Measurements from ENCODE around the gene KIF26A.
A peak's percentile ranks its signal among the peaks of the same experiment; 100 is the strongest.

The KIF26A gene

DNA sequence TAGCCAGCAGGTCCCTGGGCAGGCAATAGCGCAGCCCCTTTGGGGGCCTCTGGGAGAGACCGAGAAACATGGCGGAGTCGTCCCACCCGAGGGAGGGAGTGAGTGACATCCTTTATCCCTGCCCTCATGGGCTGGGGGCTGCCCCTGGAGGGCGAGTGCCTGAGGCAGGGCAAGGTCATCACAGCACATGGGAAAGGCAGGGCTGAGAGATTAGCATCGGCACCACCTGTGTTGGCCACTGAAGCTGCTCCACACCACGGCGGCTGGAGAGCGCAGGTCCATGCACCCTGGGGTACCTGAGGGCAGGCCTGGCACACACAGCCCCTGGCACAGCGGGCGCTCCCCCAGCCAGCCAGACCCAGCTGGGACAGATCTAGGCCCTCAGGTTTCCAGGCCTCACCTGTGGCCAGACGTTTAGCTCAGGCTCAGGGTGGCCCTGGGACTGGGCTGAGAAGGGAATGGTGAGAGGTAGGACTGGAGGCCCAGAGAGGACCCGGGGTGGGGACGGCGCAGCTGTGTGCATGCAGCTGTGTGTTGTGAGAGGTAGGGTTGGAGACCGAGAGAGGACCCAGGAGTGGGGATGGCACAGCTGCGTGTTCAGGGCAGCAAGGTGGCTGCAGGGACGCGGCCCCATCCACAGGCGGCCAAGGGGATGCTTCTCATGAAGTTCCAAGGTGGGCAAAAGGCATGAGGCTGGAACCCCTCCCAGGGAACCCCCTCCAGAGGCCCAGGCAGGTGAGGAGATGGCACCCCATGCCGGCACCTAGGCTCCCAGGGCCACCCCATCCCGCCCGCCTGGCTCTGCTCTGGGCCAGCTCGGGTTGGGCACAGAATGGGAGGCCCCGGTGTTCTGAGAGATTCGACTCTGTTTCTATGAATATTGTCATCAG lies 74.1 kb downstream of the KIF26A start:
- no peak for DNase-seq

DNA sequence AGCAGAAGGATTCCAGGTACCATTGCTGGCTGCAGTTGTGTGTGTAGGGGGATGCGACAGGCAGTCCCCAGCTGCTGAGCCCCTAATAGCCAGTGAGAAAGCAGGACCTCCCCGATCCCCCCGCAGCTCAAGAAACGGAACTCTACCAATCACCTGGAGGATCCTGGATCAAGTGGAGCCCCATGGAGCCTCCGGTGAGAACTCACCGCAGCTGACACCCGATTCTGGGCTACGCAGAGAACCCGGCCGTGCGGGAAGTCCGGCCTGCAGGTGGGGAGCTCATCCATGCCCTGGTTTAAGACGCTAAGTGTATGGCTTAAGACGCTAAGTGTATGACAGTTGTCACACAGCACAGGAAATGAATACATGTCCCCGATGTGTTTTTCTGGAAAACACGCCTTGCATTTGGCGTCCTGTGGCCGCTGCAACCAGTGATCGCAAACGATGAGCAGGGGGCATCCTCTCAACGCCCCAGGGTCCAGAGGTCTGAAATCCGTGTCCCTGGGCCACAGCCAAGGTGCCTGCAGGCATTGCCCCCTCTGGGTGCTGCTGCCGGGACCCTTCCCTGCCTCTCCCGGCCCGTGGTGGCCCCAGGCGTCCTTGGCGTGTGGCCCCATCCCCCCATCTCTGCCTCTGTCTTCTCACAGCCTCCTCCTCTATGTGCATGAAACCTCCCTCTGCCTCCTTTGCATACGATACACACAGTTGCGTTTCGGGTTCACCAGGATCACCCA lies 75.1 kb downstream of the KIF26A start:
- no peak for DNase-seq

DNA sequence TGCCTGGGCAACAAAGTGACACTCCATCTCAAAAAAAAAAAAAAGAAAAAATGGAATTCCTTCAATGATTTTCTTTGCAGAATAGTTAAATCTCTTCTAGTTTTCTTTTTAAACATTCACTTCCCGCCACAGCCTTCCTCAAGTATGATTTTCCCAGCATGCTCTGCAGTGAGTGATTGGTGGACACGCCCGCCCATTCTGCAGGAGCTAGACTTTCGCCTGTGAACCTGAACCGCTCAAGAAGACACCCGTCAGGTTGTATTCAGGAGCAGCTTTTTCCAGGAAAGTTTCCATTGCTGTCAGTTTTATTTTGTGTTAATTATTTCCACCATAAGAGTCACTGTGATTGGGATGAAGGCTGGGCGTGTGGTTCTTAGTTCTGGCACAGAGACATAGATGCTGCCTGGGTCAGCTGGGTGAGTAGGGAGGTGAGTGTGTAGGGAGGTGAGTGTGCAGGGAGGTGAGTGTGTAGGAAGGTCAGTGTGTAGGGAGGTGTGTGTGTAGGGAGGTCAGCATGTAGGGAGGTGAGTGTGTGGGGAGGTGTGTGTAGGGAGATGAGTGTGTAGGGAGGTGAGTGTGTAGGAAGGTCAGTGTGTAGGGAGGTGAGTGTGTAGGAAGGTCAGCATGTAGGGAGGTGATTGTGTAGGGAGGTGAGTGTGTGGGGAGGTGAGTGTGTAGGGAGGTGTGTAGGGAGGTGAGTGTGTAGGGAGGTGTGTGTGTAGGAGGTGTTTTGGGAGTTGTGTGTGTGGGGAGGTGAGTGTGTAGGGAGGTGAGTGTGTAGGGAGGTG lies 76.2 kb downstream of the KIF26A start:
- no peak for DNase-seq

DNA sequence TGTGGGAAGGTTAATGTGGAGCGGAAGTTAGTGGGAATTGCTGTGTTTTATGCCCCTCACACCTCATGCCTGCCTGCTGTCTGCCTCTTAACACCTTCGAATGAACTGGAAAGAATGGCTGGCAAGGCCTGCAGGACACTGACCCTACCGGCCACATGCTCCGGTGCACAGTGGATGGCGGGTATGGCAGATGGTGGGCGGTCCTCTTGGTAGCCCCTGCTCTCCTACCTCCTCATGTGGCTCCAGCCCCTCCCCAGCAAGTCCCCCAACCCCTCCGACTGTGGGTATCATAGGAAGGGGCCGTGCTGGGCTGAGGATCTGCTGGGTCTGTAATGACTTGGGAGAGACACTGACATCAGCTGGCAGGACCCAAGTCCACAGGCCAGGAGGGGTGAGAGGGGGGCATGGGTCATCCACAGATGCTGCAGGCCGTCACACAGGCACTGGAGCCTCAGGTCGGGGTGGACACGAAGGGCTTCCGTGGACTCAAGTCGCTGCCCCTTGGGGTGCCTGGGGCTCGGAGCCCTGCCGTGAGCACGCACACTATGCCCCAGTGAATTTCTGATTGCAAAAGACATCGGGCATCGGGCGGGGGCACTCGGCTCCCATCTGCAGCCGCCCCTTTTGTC lies 77.4 kb downstream of the KIF26A start:
- DNase-seq = no peak

DNA sequence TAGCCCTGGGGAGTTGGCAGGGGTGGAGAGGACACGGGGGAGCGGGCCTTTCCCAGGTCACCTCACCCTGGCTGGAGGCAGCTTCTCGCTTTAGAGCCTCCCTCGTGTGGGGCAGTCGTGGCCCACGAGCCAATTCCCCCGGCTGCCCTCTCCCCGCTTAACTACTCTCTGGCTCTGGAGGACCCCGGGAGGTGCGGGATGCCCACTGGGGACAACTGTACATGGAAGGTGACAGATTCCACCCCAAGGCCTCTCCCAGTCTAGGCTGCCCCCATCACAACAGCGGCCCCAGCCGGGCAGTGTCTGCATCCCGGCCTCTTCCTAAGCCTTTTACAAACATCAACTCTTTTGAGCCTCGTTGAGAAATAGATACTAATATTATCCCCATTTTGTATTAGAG lies 78.1 kb downstream of the KIF26A start:
- DNase-seq = no peak

DNA sequence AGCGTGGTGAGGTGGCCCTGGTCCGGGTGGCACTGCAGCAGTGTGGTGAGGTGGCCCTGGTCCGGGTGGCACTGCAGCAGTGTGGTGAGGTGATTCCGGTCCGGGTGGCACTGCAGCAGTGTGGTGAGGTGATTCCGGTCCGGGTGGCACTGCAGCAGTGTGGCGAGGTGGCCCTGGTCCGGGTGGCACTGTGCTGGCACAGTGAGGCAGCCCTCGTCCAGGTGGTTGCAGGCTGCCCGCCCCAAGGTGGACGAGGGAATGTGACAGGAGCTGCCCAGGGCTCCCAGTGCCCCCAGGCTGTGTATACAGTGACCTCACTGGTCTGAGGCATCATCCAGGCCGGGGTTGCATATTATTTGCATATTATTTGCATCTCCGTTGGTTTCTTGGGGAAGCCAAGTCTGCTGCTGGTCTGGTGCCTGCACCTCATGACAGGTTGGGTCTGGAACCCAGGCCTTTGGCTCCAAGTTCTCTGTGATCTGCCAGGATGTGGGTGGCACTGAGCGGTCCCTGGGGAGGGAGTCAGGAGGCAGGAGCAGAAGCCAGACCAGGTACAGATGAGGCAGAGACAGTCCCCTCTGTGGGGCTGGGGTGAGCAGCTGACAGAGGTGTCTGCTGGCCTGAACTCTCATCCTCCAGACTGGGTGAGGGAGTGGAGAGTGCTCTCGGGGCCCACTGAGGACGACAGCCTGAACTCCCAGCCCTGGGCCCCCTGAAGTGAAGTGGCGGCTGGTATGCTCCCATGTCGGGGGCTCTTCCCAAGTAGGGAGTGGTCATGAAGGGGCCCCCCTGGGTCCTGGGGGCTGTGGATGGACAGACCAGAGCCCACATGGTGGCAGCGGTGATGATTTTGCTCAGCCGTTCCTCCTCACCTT lies 79.3 kb downstream of the KIF26A start:
- DNase-seq = no peak

DNA sequence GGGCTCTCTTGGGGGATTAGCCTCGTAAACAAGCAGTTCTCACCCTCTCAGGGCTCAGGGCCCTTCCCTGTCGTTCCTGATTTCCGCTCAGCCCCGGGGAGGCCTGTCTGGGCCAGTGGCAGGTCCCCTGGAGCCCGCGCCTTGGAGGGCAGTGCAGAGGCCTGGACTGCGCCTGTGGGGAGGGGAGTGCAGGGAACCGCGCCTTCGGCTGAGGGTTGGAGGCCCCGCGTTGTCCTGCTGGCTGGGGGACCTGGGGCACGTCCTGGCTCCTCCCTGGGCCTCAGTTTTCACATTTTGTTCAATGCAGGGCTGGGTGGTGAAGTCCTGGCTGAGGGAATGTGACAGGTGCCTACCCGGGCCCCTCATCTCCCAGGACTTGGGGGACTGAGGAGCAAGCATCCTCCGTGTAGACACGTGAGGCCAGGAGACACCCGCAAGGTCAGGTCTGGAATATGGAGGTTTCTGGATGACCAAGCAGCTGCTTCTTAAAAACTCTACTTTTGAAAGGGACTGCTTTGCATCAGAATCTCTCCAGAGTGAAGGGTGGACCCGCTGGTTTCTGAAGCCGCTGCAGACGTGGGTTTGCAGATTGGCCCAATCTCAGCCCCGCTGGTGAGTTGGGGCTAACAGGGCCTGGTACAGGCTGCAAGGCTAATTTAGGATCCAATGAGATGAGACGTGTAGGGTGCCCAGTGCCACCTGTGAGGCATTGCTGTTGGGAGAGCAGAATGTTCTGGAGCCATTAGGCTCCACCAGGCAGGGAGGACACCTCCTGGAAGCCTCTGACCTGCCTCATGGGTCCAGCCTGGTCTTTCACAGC lies 80.2 kb downstream of the KIF26A start:
- DNase-seq = no peak

DNA sequence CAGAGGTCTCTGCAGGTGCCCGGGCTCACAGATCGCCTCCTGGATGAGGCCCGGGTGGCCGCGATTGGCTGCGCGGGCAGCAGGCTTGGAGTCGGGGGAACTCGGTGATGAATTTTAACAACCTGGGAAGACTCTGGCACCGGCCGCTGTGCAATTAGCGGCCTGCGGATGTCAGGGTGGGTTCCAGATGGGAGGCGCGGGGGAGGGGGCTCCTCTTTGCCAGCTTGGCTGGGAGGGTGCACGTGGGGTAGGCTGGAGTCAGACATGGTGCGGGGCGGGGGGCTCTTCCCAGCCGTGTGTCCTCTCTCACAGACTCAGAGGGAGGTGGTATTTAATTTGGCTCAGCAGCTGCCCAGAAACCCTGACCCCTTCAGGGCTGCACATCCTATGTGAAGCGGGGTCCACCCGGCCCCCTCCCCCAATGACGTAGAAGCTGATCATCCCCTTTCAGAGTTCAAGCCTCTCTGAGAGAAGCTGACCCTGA lies 81.4 kb downstream of the KIF26A start:
- no peak for DNase-seq

DNA sequence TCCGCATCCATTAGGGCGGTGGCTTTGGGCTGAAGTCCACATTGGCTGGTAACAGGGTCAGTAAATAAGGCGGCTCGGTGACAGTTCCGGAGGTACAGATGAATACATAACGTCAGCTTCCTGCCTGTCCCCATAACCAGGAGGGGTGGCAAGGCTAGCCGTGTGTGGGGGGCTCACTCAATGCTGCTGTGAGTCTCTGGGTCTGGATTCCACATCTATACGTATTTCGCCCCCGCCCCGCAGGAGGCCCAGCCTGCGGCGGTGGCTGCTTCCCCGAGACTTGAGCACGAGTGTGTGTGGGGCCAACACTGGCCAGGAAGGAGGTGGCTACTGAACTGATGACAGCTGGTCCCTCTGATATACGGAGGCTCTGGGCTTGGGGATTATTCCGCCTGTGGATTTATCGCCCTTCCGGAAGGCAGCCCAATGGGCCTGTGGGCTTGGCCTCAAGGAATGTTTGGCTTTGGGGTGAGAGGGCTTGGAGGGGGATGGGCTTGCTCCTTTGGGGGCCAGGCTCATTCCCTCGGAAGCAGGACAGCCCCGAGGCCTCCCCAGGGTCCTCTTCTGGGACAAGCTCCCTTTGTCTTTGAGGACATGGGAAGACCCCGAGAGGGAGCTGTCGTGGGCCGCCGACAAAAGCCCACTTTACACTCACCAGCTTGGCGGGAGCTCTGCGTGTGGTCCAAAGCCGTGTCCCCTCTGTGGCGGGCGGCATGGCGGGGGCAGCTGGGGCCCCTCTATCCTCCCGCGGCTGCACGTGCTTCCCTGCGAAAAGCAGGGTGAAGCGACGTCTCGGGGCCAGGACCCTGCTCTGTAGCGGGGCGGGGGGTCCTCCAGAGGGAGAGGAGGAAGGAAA lies 82.1 kb downstream of the KIF26A start:
- no peak for DNase-seq

DNA sequence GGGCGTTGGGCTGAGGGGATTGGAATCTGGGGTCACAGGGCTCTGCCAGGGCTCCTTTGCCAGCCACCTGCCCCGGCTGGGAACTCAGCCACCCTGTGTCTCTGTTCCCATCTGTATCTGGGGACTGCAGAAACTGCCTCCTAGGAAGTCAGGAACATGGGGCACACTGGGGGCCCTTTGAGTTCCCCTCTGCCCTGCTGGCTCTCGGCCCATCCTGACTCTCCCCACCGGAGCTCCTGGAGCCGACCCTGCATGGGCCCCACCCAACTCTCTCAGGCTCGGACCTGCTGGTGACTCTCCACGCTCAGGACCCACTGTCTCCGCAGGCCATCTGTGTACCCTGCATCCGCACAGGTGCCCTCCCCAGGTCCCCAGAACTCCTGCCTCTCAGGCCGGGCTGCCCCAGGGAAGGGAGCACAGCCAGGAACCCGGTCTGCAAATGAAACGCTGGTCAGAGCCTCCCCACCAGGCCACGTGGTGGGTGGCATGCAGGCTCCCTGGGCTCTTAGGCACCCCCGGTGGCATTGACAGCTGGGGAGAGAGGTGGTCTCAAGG lies 82.8 kb downstream of the KIF26A start:
- DNase-seq = no peak

DNA sequence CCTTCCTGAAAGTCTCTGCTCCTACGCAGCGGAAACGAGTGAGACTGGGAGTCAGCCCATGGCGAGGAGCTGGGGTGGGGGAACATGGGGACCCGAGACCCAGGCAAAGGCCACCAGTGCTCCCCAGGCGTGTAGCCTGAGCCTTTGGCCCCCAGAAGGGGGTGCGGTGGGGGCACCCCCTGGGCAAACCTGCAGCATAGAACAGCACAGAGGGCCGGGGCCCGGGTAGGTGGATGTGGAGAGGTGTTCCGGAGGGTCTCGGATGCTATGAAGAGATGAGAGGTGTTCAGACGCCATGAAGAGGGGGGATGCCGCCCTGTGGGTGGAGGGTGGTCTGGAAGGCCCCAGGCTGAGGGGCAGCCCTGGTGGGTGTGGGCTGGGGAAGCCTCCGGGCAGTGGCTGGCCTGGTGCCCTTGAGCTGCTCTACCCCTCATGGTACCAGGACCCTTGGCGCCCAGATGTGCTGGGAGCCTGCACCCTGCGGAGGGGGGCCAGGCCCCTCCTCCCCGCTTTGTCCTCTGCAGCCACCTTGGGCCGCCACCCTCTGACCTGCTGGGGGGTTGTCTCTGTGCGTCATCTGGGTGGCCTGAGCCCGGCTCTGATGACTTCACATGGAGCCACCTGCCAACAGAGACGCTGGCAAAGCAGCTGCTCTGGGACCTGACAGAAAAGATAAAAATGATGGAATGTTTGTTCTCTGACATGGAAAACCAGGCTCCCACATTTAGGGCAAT lies 83.4 kb downstream of the KIF26A start:
- DNase-seq = no peak

DNA sequence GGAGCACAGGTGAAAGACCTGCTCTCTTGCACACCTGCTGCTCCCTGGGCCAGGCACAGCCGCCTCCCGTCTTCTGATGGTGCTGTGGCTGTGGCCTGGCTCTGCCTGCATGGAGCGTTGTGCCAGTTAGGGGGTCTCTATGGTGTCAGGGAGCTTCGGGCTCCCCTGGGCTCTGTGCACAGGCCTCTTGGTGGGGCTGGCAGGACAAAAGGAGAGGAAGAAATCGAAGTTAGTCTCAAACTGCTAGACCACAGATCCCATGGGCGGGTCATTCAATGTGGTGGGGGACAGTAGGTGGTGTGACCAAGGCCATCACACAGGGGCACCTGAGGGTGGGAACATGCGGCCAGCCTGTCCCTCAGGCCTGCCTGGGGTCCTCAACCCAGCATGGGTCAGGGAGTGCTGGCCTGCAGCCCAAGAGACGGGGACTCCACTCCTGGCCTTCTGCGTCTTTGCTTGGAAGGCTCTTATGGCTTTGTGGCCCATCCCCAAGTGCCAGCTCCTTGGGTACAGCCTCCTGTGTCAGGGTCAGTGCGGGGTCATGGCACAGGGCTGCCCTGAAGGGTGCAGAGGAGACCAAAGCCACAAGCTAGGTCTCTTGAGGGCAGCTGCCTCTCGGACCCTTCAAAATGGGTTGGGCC lies 84.1 kb downstream of the KIF26A start:
- no peak for DNase-seq

DNA sequence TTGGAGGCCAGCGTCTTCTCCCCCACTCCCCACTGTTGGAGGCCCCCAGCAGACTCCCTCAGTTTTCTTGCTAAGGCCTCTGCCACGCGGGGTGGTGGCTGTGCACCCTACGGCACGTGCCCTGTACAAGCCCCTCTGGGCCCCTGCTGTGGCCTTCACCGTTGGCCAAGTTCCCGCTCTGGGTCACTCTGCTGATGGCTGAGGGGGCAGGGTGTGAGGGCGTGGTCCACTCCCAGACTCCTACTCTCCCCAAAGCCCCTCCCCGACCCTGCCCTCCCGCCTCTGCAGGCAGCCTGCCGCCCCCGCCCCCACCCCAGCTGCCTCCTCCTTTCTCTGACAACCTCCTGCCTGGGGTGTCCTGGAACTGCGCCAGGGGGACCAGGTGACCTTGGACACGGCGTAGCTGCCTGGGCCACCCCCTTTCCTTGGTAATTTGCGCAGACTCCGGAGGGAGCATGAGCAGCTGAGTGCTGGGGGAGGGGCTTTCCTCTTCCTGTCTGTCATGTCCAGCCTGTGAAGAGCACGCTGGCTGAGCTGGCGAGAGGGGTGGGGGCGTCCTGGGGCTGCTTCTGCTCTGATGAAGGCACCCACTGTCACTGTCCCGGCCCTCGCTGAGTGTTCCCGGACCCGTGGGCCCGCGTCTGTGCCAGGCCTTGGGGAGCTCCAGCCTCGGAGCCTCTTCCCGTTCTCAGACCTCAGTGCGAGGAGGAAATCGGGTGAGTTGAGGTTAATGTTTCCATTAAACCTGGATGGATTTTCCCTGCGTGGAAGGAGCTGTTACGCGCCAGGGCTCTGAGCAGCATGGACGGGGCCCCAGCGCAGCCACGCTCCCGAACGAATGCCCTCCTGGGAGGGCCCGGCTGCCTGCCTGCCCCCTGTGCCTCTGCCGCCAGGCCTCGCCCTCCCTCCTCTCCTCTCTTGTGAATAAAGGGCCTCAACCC lies 85.0 kb downstream of the KIF26A start:
- DNase-seq = no peak

DNA sequence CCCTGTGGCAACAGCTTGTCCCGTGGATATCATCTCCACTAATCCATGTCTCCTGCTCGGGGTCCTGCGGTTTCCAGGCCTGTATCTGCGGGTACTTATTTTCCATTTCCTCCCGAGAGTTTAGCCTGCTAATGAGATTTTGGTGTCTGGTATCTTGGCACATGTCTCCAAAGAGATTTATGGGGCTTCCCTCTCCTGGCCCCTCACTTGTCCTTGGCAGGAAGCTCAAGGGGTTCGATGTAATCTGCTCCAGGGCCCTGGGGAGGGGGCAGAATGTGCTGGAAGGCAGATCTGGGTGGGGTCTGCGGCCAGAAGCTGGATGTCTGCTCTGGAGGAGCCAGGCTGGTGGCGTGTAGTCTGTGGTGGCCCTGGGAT lies 85.7 kb downstream of the KIF26A start:
- DNase-seq = no peak

DNA sequence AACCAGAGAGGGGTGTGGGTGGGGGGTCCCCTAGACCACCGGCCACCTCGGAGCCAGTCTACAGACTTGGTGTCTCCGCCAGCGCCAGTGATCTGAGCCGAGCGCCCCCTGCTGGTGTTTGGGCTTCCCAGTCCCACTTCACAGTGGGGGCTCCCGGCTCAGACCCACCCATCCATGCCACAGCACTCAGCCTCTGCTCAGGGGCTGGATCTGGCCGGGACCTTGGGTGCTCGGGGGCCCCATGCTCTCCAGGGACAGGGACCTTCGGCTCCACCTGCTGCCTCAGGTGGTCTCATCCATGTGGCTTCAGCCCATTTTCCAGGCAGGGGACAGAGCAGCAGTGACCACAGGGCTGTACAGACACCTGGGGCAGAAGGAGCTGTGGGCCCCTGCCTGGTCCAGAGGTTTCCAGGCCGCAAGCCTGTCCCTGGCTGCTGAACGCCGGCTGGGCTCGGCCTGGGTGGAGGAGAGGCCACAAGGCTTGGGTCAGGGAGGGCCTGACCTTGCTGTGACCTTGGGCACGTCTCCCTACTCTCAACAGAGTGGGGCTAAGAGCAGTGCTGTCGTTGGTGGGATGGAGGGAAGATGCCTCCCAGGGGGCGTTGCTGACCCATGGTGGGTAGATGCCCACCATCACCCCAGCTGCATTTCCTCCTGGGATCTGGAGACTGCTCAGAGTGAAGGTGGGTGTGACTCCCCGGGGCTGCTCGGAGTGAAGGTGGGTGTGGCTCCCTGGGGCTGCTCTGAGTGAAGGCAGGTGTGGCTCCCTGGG lies 86.3 kb downstream of the KIF26A start:
- DNase-seq = peak in 1 of 2 experiments; percentile 49
